ENCODE data around the gene ME1. TPM values are rescaled to one million over a fixed set of nuclear protein-coding genes. Genes with fewer than 3 reads are reported as not detected.

The ME1 gene
- total RNA-seq, 1 experiment from 2014 or later: 131 TPM

- Histone ChIP-seq H3K27me3 (replicated peaks; ENCODE audit: control insufficient read depth, insufficient read depth, low read length) (no peaks in the 10 kb centered on the region), H3K4me1 (no peaks in the 10 kb centered on the region), H3K9me3 (no peaks in the 10 kb centered on the region), H3K36me3 (ENCODE audit: control insufficient read depth, insufficient read depth, low read length) (peaks cover 1% of the 10 kb centered on the region), H3K4me3 (ENCODE audit: low read depth, low read length) (no peak overlapping the region)
- H3K27ac Mint-ChIP-seq (ENCODE audit: unreplicated experiment): no peak overlapping the region
- no peak for DNase-seq
- no peak overlapping the region for H3K4me3 Mint-ChIP-seq (ENCODE audit: unreplicated experiment)
- H3K4me1 Mint-ChIP-seq (ENCODE audit: low read depth, unreplicated experiment): no peaks in the 10 kb centered on the region
- TF ChIP-seq CTCF (IDR thresholded peaks at IDR 0.05; ENCODE audit: insufficient read depth in 1 of 2, low read depth in 1 of 2, low read length in 1 of 2, severe bottlenecking in 1 of 2, unreplicated experiment in 1 of 2): no peak
- intact Hi-C loops (cut with micrococcal nuclease; ENCODE audit: unreplicated experiment): no loop called here
- no TSS peak for BruUV-seq (replicated peaks)
- peaks cover 82% of the 10 kb centered on the region for H3K36me3 Mint-ChIP-seq (ENCODE audit: insufficient read depth, unreplicated experiment)
- no peaks in the 10 kb centered on the region for H3K9me3 Mint-ChIP-seq (ENCODE audit: unreplicated experiment)
- no peaks in the 10 kb centered on the region for H3K27me3 Mint-ChIP-seq (ENCODE audit: insufficient read depth, unreplicated experiment)
- ChIA-PET POLR2A (no interaction called here), CTCF (no interaction called here)
Measured at GRCh38 chr6:83168556-83168955, 262.3 kb downstream of the ME1 start.

GRCh38 chr6:83167726-83168278 is 263.0 kb downstream of the ME1 start:
- Mint-ChIP-seq H3K9me3 (ENCODE audit: unreplicated experiment) (no peaks in the 10 kb centered on the region), H3K4me1 (ENCODE audit: low read depth, unreplicated experiment) (no peaks in the 10 kb centered on the region), H3K27me3 (ENCODE audit: insufficient read depth, unreplicated experiment) (no peaks in the 10 kb centered on the region), H3K4me3 (ENCODE audit: unreplicated experiment) (no peak overlapping the region), H3K36me3 (ENCODE audit: insufficient read depth, unreplicated experiment) (peaks cover 75% of the 10 kb centered on the region), H3K27ac (ENCODE audit: unreplicated experiment) (no peak overlapping the region)
- Histone ChIP-seq H3K27me3 (replicated peaks; ENCODE audit: control insufficient read depth, insufficient read depth, low read length) (no peaks in the 10 kb centered on the region), H3K9me3 (no peaks in the 10 kb centered on the region), H3K36me3 (ENCODE audit: control insufficient read depth, insufficient read depth, low read length) (peaks cover 1% of the 10 kb centered on the region), H3K4me1 (no peaks in the 10 kb centered on the region), H3K4me3 (ENCODE audit: low read depth, low read length) (no peak overlapping the region)
- intact Hi-C loops (cut with micrococcal nuclease; ENCODE audit: unreplicated experiment): no loop called here
- DNase-seq: no peak
- ChIA-PET POLR2A (no interaction called here), CTCF (no interaction called here)
- TF ChIP-seq CTCF (IDR thresholded peaks at IDR 0.05; ENCODE audit: insufficient read depth in 1 of 2, low read depth in 1 of 2, low read length in 1 of 2, severe bottlenecking in 1 of 2, unreplicated experiment in 1 of 2): no peak
- no TSS peak for BruUV-seq (replicated peaks)

Other genes starting within 250 kb of the ME1 start
- 96.4 and 97.0 TPM in 2 replicates for gene PGM3, start 237.8 kb downstream of the ME1 start, total RNA-seq (2022)
- gene RWDD2A, start 237.7 kb downstream of the ME1 start, total RNA-seq (2022): 3.5 and 3.6 TPM in 2 replicates
- 72.0 and 85.0 TPM in 2 replicates for gene PRSS35, start 81.5 kb upstream of the ME1 start, total RNA-seq (2022)